ENCODE measurements around the gene INVS.
A peak's percentile ranks its signal among the peaks of the same experiment; 100 is the strongest.
"Not testable (repeated sequence)": the region's sequence is repeated elsewhere in the genome, so short reads cannot be mapped to it uniquely, and the experiment has no call there.

Gene INVS

GRCh38 chr9:100084128-100084453, 15.0 kb upstream of the INVS start:
- DNase-seq (ENCODE audit: low read depth in 1 of 2, low spot score in 1 of 2) = no peak

- DNase-seq (ENCODE audit: low read depth in 1 of 2, low spot score in 1 of 2) = no peak
Observed at GRCh38 chr9:100084734-100085133, 14.3 kb upstream of the INVS start.

GRCh38 chr9:100086097-100086635, 12.9 kb upstream of the INVS start:
- no peak for DNase-seq (ENCODE audit: low read depth in 1 of 2, low spot score in 1 of 2)

GRCh38 chr9:100087218-100087617, 11.8 kb upstream of the INVS start:
- DNase-seq (ENCODE audit: low read depth in 1 of 2, low spot score in 1 of 2) = no peak

- DNase-seq (ENCODE audit: low read depth in 1 of 2, low spot score in 1 of 2) = no peak
Observed at GRCh38 chr9:100088202-100088601, 10.8 kb upstream of the INVS start.

GRCh38 chr9:100090880-100091279, 8.2 kb upstream of the INVS start:
- no peak for DNase-seq (ENCODE audit: low read depth in 1 of 2, low spot score in 1 of 2)

- DNase-seq (ENCODE audit: low read depth in 1 of 2, low spot score in 1 of 2) = no peak
Observed at GRCh38 chr9:100091650-100092049, 7.4 kb upstream of the INVS start.

- no peak for DNase-seq (ENCODE audit: low read depth in 1 of 2, low spot score in 1 of 2)
Observed at GRCh38 chr9:100092066-100092465, 7.0 kb upstream of the INVS start.

- DNase-seq (ENCODE audit: low read depth in 1 of 2, low spot score in 1 of 2) = not testable (repeated sequence)
Observed at GRCh38 chr9:100094411-100094810, 4.6 kb upstream of the INVS start.

GRCh38 chr9:100096378-100096916, 2.6 kb upstream of the INVS start:
- no peak for DNase-seq (ENCODE audit: low read depth in 1 of 2, low spot score in 1 of 2)

GRCh38 chr9:100098046-100098886, 777 bp upstream of the INVS start:
- DNase-seq (ENCODE audit: low read depth in 1 of 2, low spot score in 1 of 2) = peak in 1 of 2 donors; percentile 10

GRCh38 chr9:100099722-100100042, 639 bp downstream of the INVS start:
- no peak for DNase-seq (ENCODE audit: low read depth in 1 of 2, low spot score in 1 of 2)

- DNase-seq (ENCODE audit: low read depth in 1 of 2, low spot score in 1 of 2) = no peak
Observed at GRCh38 chr9:100100146-100100667, 1.2 kb downstream of the INVS start.

GRCh38 chr9:100101608-100102007, 2.6 kb downstream of the INVS start:
- no peak for DNase-seq (ENCODE audit: low read depth in 1 of 2, low spot score in 1 of 2)

GRCh38 chr9:100104314-100104713, 5.3 kb downstream of the INVS start:
- DNase-seq (ENCODE audit: low read depth in 1 of 2, low spot score in 1 of 2) = no peak

GRCh38 chr9:100105861-100106260, 6.8 kb downstream of the INVS start:
- no peak for DNase-seq (ENCODE audit: low read depth in 1 of 2, low spot score in 1 of 2)

GRCh38 chr9:100106616-100107015, 7.6 kb downstream of the INVS start:
- no peak for DNase-seq (ENCODE audit: low read depth in 1 of 2, low spot score in 1 of 2)

- no peak for DNase-seq (ENCODE audit: low read depth in 1 of 2, low spot score in 1 of 2)
Observed at GRCh38 chr9:100108559-100108958, 9.5 kb downstream of the INVS start.

- no peak for DNase-seq (ENCODE audit: low read depth in 1 of 2, low spot score in 1 of 2)
Observed at GRCh38 chr9:100111235-100111634, 12.2 kb downstream of the INVS start.

- DNase-seq (ENCODE audit: low read depth in 1 of 2, low spot score in 1 of 2) = no peak
Observed at GRCh38 chr9:100112677-100113336, 13.8 kb downstream of the INVS start.

GRCh38 chr9:100117316-100117715, 18.3 kb downstream of the INVS start:
- DNase-seq (ENCODE audit: low read depth in 1 of 2, low spot score in 1 of 2) = no peak

- DNase-seq (ENCODE audit: low read depth in 1 of 2, low spot score in 1 of 2) = no peak
Observed at GRCh38 chr9:100120286-100120685, 21.2 kb downstream of the INVS start.
